Activated CD8-positive, alpha-beta memory T cell treated with anti-CD3 and anti-CD28 coated beads, Interleukin-2, amount 10 ng/mL, durations not matched to agents 7 days and 5 days (primary cell): ENCODE results near the gene LRRC37B. TPM values are rescaled to one million over a fixed set of nuclear protein-coding genes. Genes with fewer than 3 reads are reported as not detected.
A peak's percentile ranks its signal among the peaks of the same experiment; 100 is the strongest.
"Not testable (repeated sequence)": the region's sequence is repeated elsewhere in the genome, so short reads cannot be mapped to it uniquely, and the experiment has no call there.

ENCODE experiments used
- ATAC-seq: fragments of 150-1000 bp; cut with Tn5 transposase; one replicate; pipeline ENCODE4 v1.10.0; 2021; ENCODE audit warnings: moderate library complexity
- CTCF ChIA-PET: fragments of 350-600 bp; sonication (Branson Sonifier 250); formaldehyde crosslinking; loops from one replicate; lab custom pipeline; 2021; ENCODE audit warnings: antibody characterized with exemption; lab: Charles Lee
- DNase-seq: peaks from one replicate; pipeline ENCODE4 v3.0.0-alpha.2; 2020
- H3K27ac Mint-ChIP-seq: one replicate; pipeline ENCODE4 v1.8.0; 2021; ENCODE audit warnings: mild to moderate bottlenecking, mixed read lengths
- H3K27me3 Mint-ChIP-seq: one replicate; pipeline ENCODE4 v1.8.0; 2021; ENCODE audit warnings: mixed read lengths
- H3K36me3 Mint-ChIP-seq: one replicate; pipeline ENCODE4 v1.8.0; 2021; ENCODE audit warnings: mild to moderate bottlenecking, mixed read lengths
- H3K4me1 Mint-ChIP-seq: one replicate; pipeline ENCODE4 v1.8.0; 2021; ENCODE audit warnings: mixed read lengths
- H3K4me3 Mint-ChIP-seq: one replicate; pipeline ENCODE4 v1.8.0; 2021; ENCODE audit warnings: mild to moderate bottlenecking, moderate library complexity, mixed read lengths
- H3K9me3 Mint-ChIP-seq: one replicate; pipeline ENCODE4 v1.8.0; 2022; ENCODE audit warnings: low read depth, mixed read lengths
- total RNA-seq, 2 experiments: library from RNA; stranded (reverse); gene quantifications; one replicate each; pipeline ENCODE4 v1.2.3, GENCODE V29; 2021

LRRC37B gene
- total RNA-seq, 2 experiments from 2014 or later, result 29.4 to 42.8 TPM

GRCh38 chr17:32055425-32055824, 48.2 kb downstream of the LRRC37B start:
- H3K4me1 Mint-ChIP-seq, ATAC-seq, H3K4me3 Mint-ChIP-seq, DNase-seq, CTCF ChIA-PET, H3K27me3 Mint-ChIP-seq, H3K36me3 Mint-ChIP-seq, H3K27ac Mint-ChIP-seq, H3K9me3 Mint-ChIP-seq: not testable (repeated sequence)

- ATAC-seq, DNase-seq, H3K27ac Mint-ChIP-seq, H3K4me1 Mint-ChIP-seq, CTCF ChIA-PET, H3K36me3 Mint-ChIP-seq, H3K27me3 Mint-ChIP-seq, H3K4me3 Mint-ChIP-seq, H3K9me3 Mint-ChIP-seq: not testable (repeated sequence)
Measured at GRCh38 chr17:32056500-32056899, 49.3 kb downstream of the LRRC37B start.

GRCh38 chr17:32057460-32058105, 50.4 kb downstream of the LRRC37B start:
- H3K4me3 Mint-ChIP-seq, DNase-seq, ATAC-seq, H3K36me3 Mint-ChIP-seq, H3K27me3 Mint-ChIP-seq, H3K4me1 Mint-ChIP-seq, H3K9me3 Mint-ChIP-seq, H3K27ac Mint-ChIP-seq: not testable (repeated sequence)
- CTCF ChIA-PET, result interaction anchor here (0.7 kb wide), 1 partner anchor 285 kb away, joined by 3 read pairs; no protein-coding TSS in a partner anchor

- H3K9me3 Mint-ChIP-seq, H3K4me1 Mint-ChIP-seq, H3K27me3 Mint-ChIP-seq, H3K4me3 Mint-ChIP-seq, DNase-seq, CTCF ChIA-PET, H3K27ac Mint-ChIP-seq, H3K36me3 Mint-ChIP-seq: not testable (repeated sequence)
- ATAC-seq, result peak; percentile 85
Measured at GRCh38 chr17:32060695-32061094, 53.5 kb downstream of the LRRC37B start.

- DNase-seq, H3K4me1 Mint-ChIP-seq, H3K27ac Mint-ChIP-seq, H3K36me3 Mint-ChIP-seq, CTCF ChIA-PET, H3K9me3 Mint-ChIP-seq, ATAC-seq, H3K4me3 Mint-ChIP-seq, H3K27me3 Mint-ChIP-seq: not testable (repeated sequence)
Measured at GRCh38 chr17:32061840-32062239, 54.7 kb downstream of the LRRC37B start.

- H3K9me3 Mint-ChIP-seq, H3K27ac Mint-ChIP-seq, ATAC-seq, CTCF ChIA-PET, H3K4me3 Mint-ChIP-seq, H3K36me3 Mint-ChIP-seq, DNase-seq, H3K27me3 Mint-ChIP-seq: not testable (repeated sequence)
- peaks cover 10% of the 10 kb centered on the region for H3K4me1 Mint-ChIP-seq
Measured at GRCh38 chr17:32064091-32064490, 56.9 kb downstream of the LRRC37B start.

- H3K9me3 Mint-ChIP-seq, H3K27me3 Mint-ChIP-seq, DNase-seq, H3K36me3 Mint-ChIP-seq, ATAC-seq, H3K4me3 Mint-ChIP-seq, H3K27ac Mint-ChIP-seq, CTCF ChIA-PET: not testable (repeated sequence)
- peaks cover 10% of the 10 kb centered on the region for H3K4me1 Mint-ChIP-seq
Measured at GRCh38 chr17:32066123-32066680, 59.0 kb downstream of the LRRC37B start.

GRCh38 chr17:32066863-32067642, 59.9 kb downstream of the LRRC37B start:
- H3K36me3 Mint-ChIP-seq, result not testable (repeated sequence)

GRCh38 chr17:32069067-32069466, 61.9 kb downstream of the LRRC37B start:
- H3K4me3 Mint-ChIP-seq, H3K27ac Mint-ChIP-seq, CTCF ChIA-PET, H3K27me3 Mint-ChIP-seq, DNase-seq, H3K36me3 Mint-ChIP-seq, H3K9me3 Mint-ChIP-seq, H3K4me1 Mint-ChIP-seq, ATAC-seq: not testable (repeated sequence)

More at GRCh38 chr17:32066863-32067642, 59.9 kb downstream of the LRRC37B start:
- H3K9me3 Mint-ChIP-seq, CTCF ChIA-PET, H3K27me3 Mint-ChIP-seq, H3K4me1 Mint-ChIP-seq: not testable (repeated sequence)
- Mint-ChIP-seq H3K4me3 (peak overlapping the region; percentile 54), H3K27ac (peak overlapping the region; percentile 79)
- DNase-seq, result peak; percentile 79
- peak; percentile 91 for ATAC-seq

GRCh38 chr17:32071961-32072360, 64.8 kb downstream of the LRRC37B start:
- CTCF ChIA-PET, H3K27me3 Mint-ChIP-seq, H3K4me3 Mint-ChIP-seq, H3K36me3 Mint-ChIP-seq, H3K9me3 Mint-ChIP-seq, H3K4me1 Mint-ChIP-seq: not testable (repeated sequence)
- DNase-seq (peak; percentile 86), ATAC-seq (peak; percentile 95)
- peak overlapping the region; percentile 75 for H3K27ac Mint-ChIP-seq

GRCh38 chr17:32073131-32073530, 65.9 kb downstream of the LRRC37B start:
- ATAC-seq, DNase-seq, CTCF ChIA-PET, H3K9me3 Mint-ChIP-seq, H3K27ac Mint-ChIP-seq, H3K4me3 Mint-ChIP-seq, H3K4me1 Mint-ChIP-seq, H3K36me3 Mint-ChIP-seq, H3K27me3 Mint-ChIP-seq: not testable (repeated sequence)

GRCh38 chr17:32079753-32080152, 72.6 kb downstream of the LRRC37B start:
- H3K4me1 Mint-ChIP-seq, H3K27me3 Mint-ChIP-seq, H3K36me3 Mint-ChIP-seq, H3K9me3 Mint-ChIP-seq, CTCF ChIA-PET: not testable (repeated sequence)
- peak overlapping the region; percentile 62 for H3K4me3 Mint-ChIP-seq
- DNase-seq, result peak; percentile 94
- peak; percentile 94 for ATAC-seq
- H3K27ac Mint-ChIP-seq, result peak overlapping the region; percentile 93

- H3K27me3 Mint-ChIP-seq, DNase-seq, H3K36me3 Mint-ChIP-seq, CTCF ChIA-PET, H3K9me3 Mint-ChIP-seq, ATAC-seq: not testable (repeated sequence)
- Mint-ChIP-seq H3K4me1 (peaks cover 11% of the 10 kb centered on the region), H3K4me3 (peak overlapping the region; percentile 11), H3K27ac (peak overlapping the region; percentile 46)
Measured at GRCh38 chr17:32083550-32083979, 76.4 kb downstream of the LRRC37B start.
